Esophagus mucosa (tissue), 1 donor: ENCODE measurements around the gene ZNF550. TPM values are rescaled to one million over a fixed set of nuclear protein-coding genes. Genes with fewer than 3 reads are reported as not detected.

Experiments used
- ATAC-seq: fragments of 200-7000 bp; cut with Tn5 transposase; one replicate; pipeline ENCODE4 v1.9.1; 2020
- total RNA-seq: library from RNA; stranded (reverse); gene quantifications from one replicate; pipeline ENCODE4 v1.2.4, GENCODE V29; 2023
- donor health status: DM: yes; HTN: yes; CAD: no.

Gene ZNF550
- total RNA-seq, result 2.7 TPM

- ATAC-seq, result peak; percentile 99
These were observed at the start of gene ZNF550 for GRCh38 chr19:57559404-57560025. TSS of gene ZNF550 (minus strand) at chr19:57559863. CDS start at chr19:57559682, 181 bp downstream.

DNA sequence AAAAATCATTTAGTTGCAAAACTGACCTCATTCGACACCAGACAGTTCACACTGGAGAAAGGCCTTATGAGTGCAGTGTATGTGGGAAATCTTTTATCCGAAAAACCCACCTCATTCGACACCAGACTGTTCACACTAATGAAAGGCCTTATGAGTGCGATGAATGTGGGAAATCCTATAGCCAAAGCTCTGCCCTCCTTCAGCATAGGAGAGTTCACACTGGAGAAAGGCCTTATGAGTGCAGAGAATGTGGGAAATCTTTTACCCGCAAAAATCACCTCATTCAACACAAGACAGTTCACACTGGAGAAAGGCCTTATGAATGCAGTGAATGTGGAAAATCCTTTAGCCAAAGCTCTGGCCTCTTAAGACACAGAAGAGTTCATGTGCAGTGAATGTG lies 47.3 kb upstream of the ZNF550 start:
- ATAC-seq, result no peak

DNA sequence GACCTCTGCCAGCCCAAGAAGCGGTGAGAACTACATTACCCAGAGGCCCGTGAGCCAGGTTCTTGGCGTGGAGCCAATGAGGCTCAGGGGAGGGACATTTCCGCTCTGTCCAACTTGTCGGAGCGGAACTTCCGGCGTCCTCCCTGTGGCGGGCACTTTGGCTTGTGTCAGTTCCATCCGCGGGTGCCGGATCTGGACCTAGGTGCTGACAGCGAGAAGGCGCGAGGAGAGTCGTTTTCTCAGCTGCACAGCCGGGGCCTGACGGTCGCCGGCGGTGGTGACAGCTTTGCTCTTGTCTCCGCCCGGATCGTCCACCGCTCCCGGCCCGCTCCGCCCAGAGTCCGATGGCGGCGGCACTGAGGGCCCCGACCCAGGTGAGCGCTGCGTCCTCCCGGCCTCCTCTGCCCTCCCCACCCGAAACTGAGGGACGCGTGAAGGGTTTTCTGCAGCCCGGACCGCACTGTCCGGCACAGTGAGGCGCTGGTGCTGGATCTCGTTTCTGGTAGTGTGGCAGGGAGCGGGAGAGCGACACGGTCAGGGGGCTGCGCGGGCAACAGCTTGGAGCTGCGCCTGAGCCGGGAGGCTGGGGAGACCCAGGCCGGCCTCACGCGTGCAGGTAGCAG lies 40.2 kb upstream of the ZNF550 start, which contains the start of gene ZNF530:
TSS of gene ZNF530 (plus strand) at position 125 of the 623 bp plus-strand sequence. CDS start 4,461 bp downstream, outside the sequence.
- peak; percentile 97 for ATAC-seq

DNA sequence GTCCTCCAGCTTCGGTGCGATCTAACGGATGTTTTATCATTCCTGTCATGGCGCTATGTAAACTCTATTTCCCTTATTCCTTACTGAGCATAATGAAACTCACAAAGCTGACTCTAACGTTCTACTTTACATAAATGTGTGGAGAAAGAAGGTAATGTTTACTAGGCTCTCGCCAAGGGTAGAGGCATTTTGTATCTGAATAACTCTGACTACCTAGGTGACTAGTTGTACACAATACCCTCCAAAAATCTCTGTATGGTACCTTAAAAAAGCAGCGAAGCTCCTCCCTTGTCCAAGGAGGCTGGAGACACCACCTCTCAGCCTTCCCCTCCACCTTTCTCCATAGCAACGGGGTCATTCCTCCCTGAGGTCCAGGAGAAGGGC lies 39.7 kb upstream of the ZNF550 start:
- ATAC-seq, result no peak

- ATAC-seq, result no peak
These were observed 27.9 kb upstream of the ZNF550 start for GRCh38 chr19:57587529-57587928.

- peak; percentile 73 for ATAC-seq
These were observed 24.1 kb upstream of the ZNF550 start, which contains the start of gene ZIK1 for GRCh38 chr19:57583521-57584416. TSS of gene ZIK1 (plus strand) at chr19:57584145. CDS start at chr19:57584357, 212 bp downstream.

- no peak for ATAC-seq
These were observed 23.4 kb upstream of the ZNF550 start for GRCh38 chr19:57583104-57583520.

DNA sequence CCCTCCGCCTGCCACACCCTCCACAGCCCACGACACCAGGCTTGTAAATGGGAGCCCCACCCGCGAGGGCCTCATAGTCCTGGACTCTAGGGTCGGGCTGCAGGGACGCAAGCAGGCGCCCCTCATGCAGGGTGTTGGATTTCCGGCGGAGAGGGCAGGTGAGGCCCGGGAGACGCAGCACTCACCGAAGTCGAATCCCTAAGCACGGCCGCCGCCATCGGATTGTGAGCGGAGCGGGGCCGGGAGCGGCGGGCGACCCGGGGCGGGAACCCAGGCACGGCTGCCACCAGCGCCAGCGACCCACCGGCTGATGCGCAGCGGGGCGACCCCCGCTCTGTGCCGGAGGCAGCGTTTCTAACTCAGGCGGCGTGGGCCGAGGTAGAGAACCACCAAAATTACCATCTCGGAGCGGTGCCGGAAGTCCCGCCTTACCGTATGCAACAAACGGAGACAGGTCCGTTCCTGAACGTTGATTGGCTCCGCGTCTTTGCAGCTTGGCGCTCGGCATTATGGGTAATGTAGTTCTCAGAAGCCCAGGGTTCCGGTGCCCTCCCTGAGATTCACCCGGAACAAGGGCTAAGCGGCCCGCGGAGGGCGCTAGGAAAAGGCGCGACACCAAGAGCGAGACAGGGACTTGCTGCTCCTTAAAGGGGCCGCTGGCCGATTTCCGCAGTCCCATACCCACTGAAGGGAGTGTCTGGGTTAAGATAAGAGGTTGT lies 19.0 kb upstream of the ZNF550 start, which contains the start of gene ZNF416:
TSS of gene ZNF416 (minus strand) at position 425 of the 719 bp plus-strand sequence. CDS start at position 218, 207 bp downstream.
- peak; percentile 99 for ATAC-seq

- no peak for ATAC-seq
These were observed 17.0 kb upstream of the ZNF550 start for GRCh38 chr19:57576661-57577060.

- ATAC-seq, result no peak
These were observed 12.8 kb upstream of the ZNF550 start for GRCh38 chr19:57572415-57572947.

DNA sequence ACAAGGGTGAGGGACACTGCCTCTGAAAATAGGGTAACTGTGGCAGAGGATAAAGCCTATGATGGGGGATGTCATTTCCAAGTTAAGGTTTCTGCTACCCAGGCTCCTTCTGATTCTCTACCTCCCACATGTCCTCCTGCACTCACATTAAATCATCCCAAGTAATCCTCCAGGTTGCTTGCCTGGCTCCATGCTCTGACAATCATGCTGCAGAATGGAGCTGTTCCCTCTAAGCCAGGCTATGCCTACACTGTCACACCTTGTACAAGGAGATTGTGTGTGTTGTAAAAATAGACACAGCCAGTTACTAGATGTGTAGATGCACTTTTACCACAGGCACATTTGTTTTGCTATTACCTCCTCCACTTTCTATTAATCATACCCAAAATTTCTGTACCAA lies 11.0 kb upstream of the ZNF550 start:
- no peak for ATAC-seq

GRCh38 chr19:57566396-57567265 lies 7.0 kb upstream of the ZNF550 start:
- no peak for ATAC-seq

DNA sequence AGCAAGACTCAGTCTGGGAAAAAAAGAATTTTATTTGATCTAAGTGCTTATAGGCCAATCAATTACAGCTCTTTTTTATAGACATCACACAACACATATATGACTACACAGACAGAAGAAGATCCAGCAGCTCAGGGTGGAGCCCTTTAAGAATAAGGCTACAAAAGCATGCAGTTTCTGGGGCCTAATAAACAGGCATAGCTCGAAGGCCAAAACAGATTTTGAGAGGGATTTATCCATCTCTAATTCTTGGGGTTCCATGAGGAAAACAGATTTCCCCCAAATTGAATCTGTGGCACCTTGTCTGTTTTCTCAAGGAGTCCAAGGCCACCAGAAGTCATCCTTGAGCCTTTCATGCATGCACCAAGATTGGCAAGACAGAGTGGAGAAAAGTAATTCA lies 3.9 kb upstream of the ZNF550 start:
- no peak for ATAC-seq

DNA sequence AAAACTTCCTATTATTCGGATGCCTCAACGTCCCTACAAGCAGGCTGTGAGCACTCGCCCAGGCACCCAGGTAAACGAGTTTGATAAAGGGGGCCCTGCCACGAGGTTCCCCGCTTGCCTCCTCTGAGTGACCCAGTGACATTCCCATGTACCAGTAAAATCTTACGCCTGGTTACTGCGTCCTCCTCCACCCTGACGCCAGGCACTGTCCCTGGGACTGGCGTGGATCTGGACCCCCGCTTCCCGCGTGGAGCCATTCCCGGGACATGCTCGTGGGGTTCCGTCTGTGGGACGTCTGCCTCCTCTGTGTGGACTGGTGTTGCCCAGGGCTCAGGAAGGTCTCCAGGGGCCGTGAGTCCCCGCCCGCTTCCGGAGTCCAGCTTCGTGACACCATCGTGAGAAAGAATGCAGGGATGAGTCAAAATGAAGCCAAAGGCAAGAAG lies 407 bp upstream of the ZNF550 start:
- ATAC-seq, result peak; percentile 34

- peak; percentile 46 for ATAC-seq
These were observed 657 bp downstream of the ZNF550 start for GRCh38 chr19:57559008-57559403.

- ATAC-seq, result no peak
These were observed 1.1 kb downstream of the ZNF550 start for GRCh38 chr19:57558525-57558924.

- no peak for ATAC-seq
These were observed 2.0 kb downstream of the ZNF550 start for GRCh38 chr19:57557659-57558058.

- ATAC-seq, result no peak
These were observed 7.2 kb downstream of the ZNF550 start for GRCh38 chr19:57552432-57552831.

GRCh38 chr19:57546513-57546912 lies 13.2 kb downstream of the ZNF550 start:
- no peak for ATAC-seq

- ATAC-seq, result no peak
These were observed 21.6 kb downstream of the ZNF550 start for GRCh38 chr19:57537953-57538547.
